Measurements from ENCODE around the gene SPDYE1.
"Not testable (repeated sequence)": the region's sequence is repeated elsewhere in the genome, so short reads cannot be mapped to it uniquely, and the experiment has no call there.

SPDYE1 gene

GRCh38 chr7:43974033-43974573 is 23.6 kb upstream of the SPDYE1 start:
- WGBS, 2 experiments = 87 to 95% methylated on average over 2 to 4 of the region's 8 CpGs
- not testable (repeated sequence) for H3K27me3 ChIP-seq (ENCODE audit: control insufficient read depth, insufficient read depth, low read length, poor library complexity, severe bottlenecking); H3K4me1 ChIP-seq (ENCODE audit: control insufficient read depth, insufficient read depth, low read length); H3K9me3 ChIP-seq (ENCODE audit: control insufficient read depth, low read length); H3K36me3 ChIP-seq (ENCODE audit: control insufficient read depth, insufficient read depth, low read length); H3K27ac ChIP-seq (ENCODE audit: insufficient read depth, low read depth, low read length, poor library complexity, severe bottlenecking); H3K4me3 ChIP-seq (ENCODE audit: insufficient read depth, low read depth, low read length)

GRCh38 chr7:43974725-43975482 is 22.8 kb upstream of the SPDYE1 start:
- H3K27me3 ChIP-seq (ENCODE audit: control insufficient read depth, insufficient read depth, low read length, poor library complexity, severe bottlenecking); H3K9me3 ChIP-seq (ENCODE audit: control insufficient read depth, low read length); H3K27ac ChIP-seq (ENCODE audit: insufficient read depth, low read depth, low read length, poor library complexity, severe bottlenecking); H3K36me3 ChIP-seq (ENCODE audit: control insufficient read depth, insufficient read depth, low read length); H3K4me3 ChIP-seq (ENCODE audit: insufficient read depth, low read depth, low read length); H3K4me1 ChIP-seq (ENCODE audit: control insufficient read depth, insufficient read depth, low read length): not testable (repeated sequence)
- 93 to 94% methylated on average over 10 of the region's 10 CpGs for WGBS, 2 experiments

DNA sequence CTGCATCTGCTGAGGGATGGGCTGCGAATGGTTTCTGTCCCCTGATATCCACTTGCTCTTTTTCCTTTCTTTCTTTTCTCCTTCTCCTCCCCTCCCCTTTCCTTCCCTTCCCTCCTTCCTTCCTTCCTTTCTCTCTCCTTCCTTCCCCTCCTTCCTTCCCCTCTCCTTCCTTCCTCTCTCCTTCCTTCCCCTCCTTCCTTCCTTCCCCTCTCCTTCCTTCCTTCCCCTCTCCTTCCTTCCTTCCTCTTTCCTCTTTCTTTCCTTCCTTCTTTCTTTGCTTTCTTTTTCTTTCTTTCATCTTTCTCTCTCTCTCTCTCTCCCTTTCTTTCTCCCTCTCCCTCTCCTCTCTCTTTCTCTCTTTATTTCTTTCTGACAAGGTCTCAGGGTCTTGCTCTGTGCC is 20.2 kb upstream of the SPDYE1 start:
- WGBS, 2 experiments = 88 to 92% methylated on average over 1 of the region's 1 CpG
- Histone ChIP-seq H3K36me3 (ENCODE audit: control insufficient read depth, insufficient read depth, low read length) (no peaks in the 10 kb centered on the region), H3K9me3 (ENCODE audit: control insufficient read depth, low read length) (no peaks in the 10 kb centered on the region), H3K27me3 (ENCODE audit: control insufficient read depth, insufficient read depth, low read length, poor library complexity, severe bottlenecking) (no peaks in the 10 kb centered on the region), H3K27ac (ENCODE audit: insufficient read depth, low read depth, low read length, poor library complexity, severe bottlenecking) (no peak overlapping the region), H3K4me1 (ENCODE audit: control insufficient read depth, insufficient read depth, low read length) (no peaks in the 10 kb centered on the region), H3K4me3 (ENCODE audit: insufficient read depth, low read depth, low read length) (no peak overlapping the region)

GRCh38 chr7:43978102-43978501 is 19.6 kb upstream of the SPDYE1 start:
- not testable (repeated sequence) for H3K36me3 ChIP-seq (ENCODE audit: control insufficient read depth, insufficient read depth, low read length); H3K9me3 ChIP-seq (ENCODE audit: control insufficient read depth, low read length); H3K4me1 ChIP-seq (ENCODE audit: control insufficient read depth, insufficient read depth, low read length); H3K4me3 ChIP-seq (ENCODE audit: insufficient read depth, low read depth, low read length); H3K27ac ChIP-seq (ENCODE audit: insufficient read depth, low read depth, low read length, poor library complexity, severe bottlenecking); H3K27me3 ChIP-seq (ENCODE audit: control insufficient read depth, insufficient read depth, low read length, poor library complexity, severe bottlenecking)
- 89 to 97% methylated on average over 9 of the region's 11 CpGs for WGBS, 2 experiments

- WGBS, 2 experiments = no CpG with 5 or more reads among the region's 6 CpGs
- not testable (repeated sequence) for H3K27ac ChIP-seq (ENCODE audit: insufficient read depth, low read depth, low read length, poor library complexity, severe bottlenecking); H3K9me3 ChIP-seq (ENCODE audit: control insufficient read depth, low read length); H3K36me3 ChIP-seq (ENCODE audit: control insufficient read depth, insufficient read depth, low read length); H3K4me1 ChIP-seq (ENCODE audit: control insufficient read depth, insufficient read depth, low read length); H3K4me3 ChIP-seq (ENCODE audit: insufficient read depth, low read depth, low read length); H3K27me3 ChIP-seq (ENCODE audit: control insufficient read depth, insufficient read depth, low read length, poor library complexity, severe bottlenecking)
Observed at GRCh38 chr7:43982848-43983247, 14.8 kb upstream of the SPDYE1 start.

GRCh38 chr7:43983736-43984135 is 14.0 kb upstream of the SPDYE1 start:
- H3K27me3 ChIP-seq (ENCODE audit: control insufficient read depth, insufficient read depth, low read length, poor library complexity, severe bottlenecking); H3K9me3 ChIP-seq (ENCODE audit: control insufficient read depth, low read length); H3K4me1 ChIP-seq (ENCODE audit: control insufficient read depth, insufficient read depth, low read length); H3K27ac ChIP-seq (ENCODE audit: insufficient read depth, low read depth, low read length, poor library complexity, severe bottlenecking); H3K36me3 ChIP-seq (ENCODE audit: control insufficient read depth, insufficient read depth, low read length); H3K4me3 ChIP-seq (ENCODE audit: insufficient read depth, low read depth, low read length): not testable (repeated sequence)
- WGBS, 2 experiments = 100% methylated on average over 1 of the region's 2 CpGs; no CpG with 5 or more reads in 1 of the 2 experiments

DNA sequence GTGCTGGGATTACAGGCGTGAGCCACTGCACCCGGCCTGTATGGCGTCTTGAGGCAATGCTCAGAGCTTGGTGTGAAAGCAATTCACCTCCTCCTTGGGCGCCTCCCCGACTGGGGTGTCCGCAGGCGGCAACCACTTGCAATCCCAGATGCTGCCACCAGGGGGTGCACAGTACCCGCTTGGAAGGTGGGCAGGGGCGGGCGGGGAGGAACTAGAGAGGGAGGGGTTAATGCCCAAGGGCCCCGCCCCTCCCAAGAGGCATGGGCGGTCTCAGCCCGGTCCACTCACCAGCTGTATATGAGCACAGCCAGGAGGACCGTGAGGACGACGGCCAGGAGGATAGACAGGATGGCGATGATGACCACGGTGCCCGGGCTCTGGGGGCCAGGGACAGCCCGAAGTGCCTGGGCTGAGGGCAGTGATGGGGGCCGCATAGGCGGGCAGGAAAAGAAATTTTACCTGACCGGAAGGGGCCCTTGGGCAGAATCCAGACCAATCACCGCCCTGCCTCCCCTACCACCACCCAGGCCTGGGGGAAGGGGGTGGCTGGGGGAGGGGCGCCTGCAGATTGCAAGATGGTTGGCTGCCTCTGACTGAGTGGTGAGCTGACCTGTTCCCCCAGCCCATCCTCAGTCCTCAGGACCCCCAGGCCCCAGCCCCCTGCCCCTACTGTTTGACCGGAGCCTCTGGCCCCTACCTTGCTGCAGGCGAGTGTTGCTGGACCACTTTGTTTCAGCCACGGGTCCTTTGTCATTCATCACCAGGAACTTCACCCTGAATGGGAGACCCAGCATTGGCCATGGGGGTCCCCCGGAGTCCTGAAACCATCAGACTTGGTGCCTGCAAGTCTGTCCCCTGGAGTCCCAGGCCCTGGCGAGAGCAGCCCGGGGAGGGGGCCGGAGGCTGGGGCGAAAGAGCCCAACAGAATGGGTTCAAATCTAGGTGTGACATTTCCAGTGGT is 11.5 kb upstream of the SPDYE1 start:
- 8 to 12% methylated on average over 22 of the region's 33 CpGs for WGBS, 2 experiments
- not testable (repeated sequence) for H3K27ac ChIP-seq (ENCODE audit: insufficient read depth, low read depth, low read length, poor library complexity, severe bottlenecking); H3K27me3 ChIP-seq (ENCODE audit: control insufficient read depth, insufficient read depth, low read length, poor library complexity, severe bottlenecking); H3K9me3 ChIP-seq (ENCODE audit: control insufficient read depth, low read length); H3K4me1 ChIP-seq (ENCODE audit: control insufficient read depth, insufficient read depth, low read length); H3K36me3 ChIP-seq (ENCODE audit: control insufficient read depth, insufficient read depth, low read length)
- peak overlapping the region; percentile 30 for H3K4me3 ChIP-seq (ENCODE audit: insufficient read depth, low read depth, low read length)

GRCh38 chr7:43987476-43987875 is 10.2 kb upstream of the SPDYE1 start:
- not testable (repeated sequence) for H3K36me3 ChIP-seq (ENCODE audit: control insufficient read depth, insufficient read depth, low read length); H3K27ac ChIP-seq (ENCODE audit: insufficient read depth, low read depth, low read length, poor library complexity, severe bottlenecking); H3K27me3 ChIP-seq (ENCODE audit: control insufficient read depth, insufficient read depth, low read length, poor library complexity, severe bottlenecking); H3K9me3 ChIP-seq (ENCODE audit: control insufficient read depth, low read length); H3K4me1 ChIP-seq (ENCODE audit: control insufficient read depth, insufficient read depth, low read length); H3K4me3 ChIP-seq (ENCODE audit: insufficient read depth, low read depth, low read length)
- 94 to 95% methylated on average over 5 to 6 of the region's 9 CpGs for WGBS, 2 experiments

GRCh38 chr7:43990011-43990585 is 7.6 kb upstream of the SPDYE1 start:
- not testable (repeated sequence) for H3K36me3 ChIP-seq (ENCODE audit: control insufficient read depth, insufficient read depth, low read length); H3K27ac ChIP-seq (ENCODE audit: insufficient read depth, low read depth, low read length, poor library complexity, severe bottlenecking); H3K9me3 ChIP-seq (ENCODE audit: control insufficient read depth, low read length); H3K4me3 ChIP-seq (ENCODE audit: insufficient read depth, low read depth, low read length); H3K27me3 ChIP-seq (ENCODE audit: control insufficient read depth, insufficient read depth, low read length, poor library complexity, severe bottlenecking); H3K4me1 ChIP-seq (ENCODE audit: control insufficient read depth, insufficient read depth, low read length)
- 93 to 94% methylated on average over 9 to 12 of the region's 12 CpGs for WGBS, 2 experiments

DNA sequence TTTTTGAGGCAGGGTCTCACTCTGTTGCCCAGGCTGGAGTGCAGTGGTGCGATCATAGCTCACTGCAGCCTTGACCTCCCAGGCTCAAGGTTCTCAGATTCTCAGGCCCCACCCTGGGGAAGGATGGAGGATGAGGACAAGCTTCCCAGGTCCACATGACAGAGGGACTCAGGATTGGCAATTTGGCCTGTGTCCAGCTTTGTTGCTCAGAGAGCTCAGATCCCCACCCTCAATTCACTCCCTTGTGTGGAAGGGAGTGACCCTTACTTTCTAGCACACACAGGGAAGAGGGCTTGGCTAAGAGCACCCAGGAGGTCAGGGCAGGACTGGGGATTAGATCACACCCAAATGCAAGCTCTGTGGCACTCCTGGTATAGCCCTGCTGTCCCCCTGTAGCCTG is 6.9 kb upstream of the SPDYE1 start:
- H3K4me1 ChIP-seq (ENCODE audit: control insufficient read depth, insufficient read depth, low read length); H3K36me3 ChIP-seq (ENCODE audit: control insufficient read depth, insufficient read depth, low read length); H3K27ac ChIP-seq (ENCODE audit: insufficient read depth, low read depth, low read length, poor library complexity, severe bottlenecking); H3K9me3 ChIP-seq (ENCODE audit: control insufficient read depth, low read length); H3K27me3 ChIP-seq (ENCODE audit: control insufficient read depth, insufficient read depth, low read length, poor library complexity, severe bottlenecking); H3K4me3 ChIP-seq (ENCODE audit: insufficient read depth, low read depth, low read length): not testable (repeated sequence)
- WGBS, 2 experiments = 78 to 100% methylated on average over 1 of the region's 1 CpG
